WI38 (cell line): ENCODE measurements around the gene ALCAM.

Source experiments
- H3K4me3 ChIP-seq: 2 replicates; pipeline ENCODE4 v1.5.1; 2011; ENCODE audit warnings: low read depth, mild to moderate bottlenecking, control low read depth, low read length
- CTCF ChIP-seq: IDR thresholded peaks from 2 replicates; pipeline ENCODE4 v1.5.1; 2012; ENCODE audit warnings: low read depth, mild to moderate bottlenecking, control low read depth, low read length

The ALCAM gene

DNA sequence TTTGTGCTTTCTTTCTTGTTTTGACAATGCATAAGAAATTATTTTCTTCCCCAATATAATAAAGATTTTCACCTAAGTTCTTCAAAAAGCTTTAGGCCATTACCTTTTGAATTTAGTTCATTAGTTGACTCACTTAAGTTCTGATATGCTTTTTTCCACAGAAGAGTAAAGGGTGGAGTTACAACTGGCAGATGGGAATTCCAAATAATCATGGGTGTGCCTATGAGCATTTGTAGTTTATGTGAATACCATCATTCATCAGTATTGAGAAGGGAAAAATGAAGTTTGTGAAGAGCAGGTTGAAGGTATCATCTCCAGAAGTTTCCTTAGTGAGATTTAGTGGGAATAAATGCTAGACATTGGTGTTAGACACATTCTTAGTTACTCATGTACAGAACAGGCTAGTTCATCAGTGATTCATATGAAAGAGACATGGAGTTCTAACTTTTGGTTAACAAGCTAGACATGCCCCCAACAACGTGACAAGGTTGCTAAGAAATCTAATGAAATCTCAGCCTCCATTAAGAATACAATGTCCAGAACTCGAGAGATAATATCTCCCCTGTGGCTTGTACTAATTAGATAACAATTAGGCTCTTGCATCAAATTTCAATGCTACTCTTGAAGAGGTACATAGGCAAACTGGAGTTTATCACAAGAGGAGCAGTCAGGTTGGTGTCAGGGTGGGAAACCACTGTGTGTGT is 16.9 kb upstream of the ALCAM start:
- no peak for TF ChIP-seq CTCF

GRCh38 chr3:105351821-105352220 is 14.9 kb upstream of the ALCAM start:
- H3K4me3 ChIP-seq = no peak overlapping the region
- TF ChIP-seq CTCF = no peak

More for the DNA sequence above, 16.9 kb upstream of the ALCAM start:
- H3K4me3 ChIP-seq = no peak overlapping the region

GRCh38 chr3:105352976-105353375 is 13.7 kb upstream of the ALCAM start:
- TF ChIP-seq CTCF = no peak
- H3K4me3 ChIP-seq = no peak overlapping the region

- peak overlapping the region; percentile 54 for H3K4me3 ChIP-seq
- no peak for TF ChIP-seq CTCF
Measured at GRCh38 chr3:105353485-105354161, 13.1 kb upstream of the ALCAM start.

DNA sequence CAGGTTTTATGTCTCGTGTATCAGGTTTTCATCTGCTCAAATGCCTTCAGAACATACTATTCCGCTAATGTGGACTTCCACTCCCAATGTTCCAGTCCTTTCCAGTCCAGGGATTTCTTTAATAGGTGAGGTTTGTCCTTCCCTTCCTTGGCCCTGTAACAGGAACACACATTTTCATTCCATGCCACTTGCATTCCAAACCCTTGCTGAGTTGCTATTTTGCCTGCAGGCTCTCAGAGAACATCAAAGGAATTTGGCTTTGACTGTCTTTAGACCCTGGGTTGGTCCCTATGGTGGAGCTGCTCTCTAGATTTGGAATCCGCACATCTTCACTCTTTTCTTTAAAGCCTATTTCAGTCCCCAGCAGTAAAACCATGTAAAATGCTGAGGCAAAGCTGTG is 12.3 kb upstream of the ALCAM start:
- no peak for TF ChIP-seq CTCF
- peak overlapping the region; percentile 54 for H3K4me3 ChIP-seq

- no peak for TF ChIP-seq CTCF
Measured at GRCh38 chr3:105355408-105356061, 11.2 kb upstream of the ALCAM start.

GRCh38 chr3:105356396-105356795 is 10.3 kb upstream of the ALCAM start:
- no peak for TF ChIP-seq CTCF
- no peak overlapping the region for H3K4me3 ChIP-seq

More at GRCh38 chr3:105355408-105356061, 11.2 kb upstream of the ALCAM start:
- H3K4me3 ChIP-seq = no peak overlapping the region
